ENCODE measurements around the gene LRTM2. TPM values are rescaled to one million over a fixed set of nuclear protein-coding genes. Genes with fewer than 3 reads are reported as not detected.

Gene LRTM2
- total RNA-seq, 1 donor from 2014 or later = 14.6 TPM

DNA sequence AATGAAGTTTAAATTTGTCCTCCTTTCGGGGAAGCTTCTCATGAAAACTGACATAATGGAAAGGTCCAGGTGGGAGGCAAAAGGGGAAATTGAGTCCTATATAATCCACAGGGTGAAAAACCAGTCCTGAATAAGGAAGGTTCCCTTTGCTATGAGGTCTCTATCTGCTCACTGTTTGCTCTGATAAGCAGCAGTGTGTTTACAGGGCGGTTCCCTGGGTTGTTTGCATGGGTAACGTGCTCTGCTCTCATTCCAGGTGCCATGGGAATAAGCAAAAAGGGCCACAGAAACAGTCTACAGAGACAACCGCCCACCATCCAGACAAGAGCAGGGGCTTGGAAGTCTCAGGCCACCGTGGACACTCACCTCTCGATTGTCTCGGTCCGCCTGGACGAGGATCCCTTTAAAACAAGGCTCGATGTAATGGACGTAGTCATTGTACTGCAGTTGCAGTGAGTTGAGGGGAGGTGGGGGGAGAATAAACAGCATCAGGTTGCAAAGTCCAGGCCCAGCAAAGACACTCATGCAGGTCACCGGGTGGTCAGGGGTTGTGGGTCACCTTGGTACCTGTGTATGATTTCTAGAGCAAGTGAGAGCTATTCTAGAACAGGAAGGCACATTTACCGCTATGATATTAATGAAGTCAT lies 65.4 kb downstream of the LRTM2 start:
- no peaks in the 10 kb centered on the region for H3K4me1 Mint-ChIP-seq (ENCODE audit: low read depth, unreplicated experiment)
- no peak overlapping the region for H3K27ac Mint-ChIP-seq (ENCODE audit: unreplicated experiment)
- H3K27me3 Mint-ChIP-seq (ENCODE audit: unreplicated experiment) = peaks cover 2% of the 10 kb centered on the region
- H3K9me3 Mint-ChIP-seq (ENCODE audit: unreplicated experiment) = peaks cover 4% of the 10 kb centered on the region
- H3K36me3 Mint-ChIP-seq (ENCODE audit: unreplicated experiment) = peaks cover 18% of the 10 kb centered on the region
- no peak for DNase-seq
- TF ChIP-seq, protein P1, sequence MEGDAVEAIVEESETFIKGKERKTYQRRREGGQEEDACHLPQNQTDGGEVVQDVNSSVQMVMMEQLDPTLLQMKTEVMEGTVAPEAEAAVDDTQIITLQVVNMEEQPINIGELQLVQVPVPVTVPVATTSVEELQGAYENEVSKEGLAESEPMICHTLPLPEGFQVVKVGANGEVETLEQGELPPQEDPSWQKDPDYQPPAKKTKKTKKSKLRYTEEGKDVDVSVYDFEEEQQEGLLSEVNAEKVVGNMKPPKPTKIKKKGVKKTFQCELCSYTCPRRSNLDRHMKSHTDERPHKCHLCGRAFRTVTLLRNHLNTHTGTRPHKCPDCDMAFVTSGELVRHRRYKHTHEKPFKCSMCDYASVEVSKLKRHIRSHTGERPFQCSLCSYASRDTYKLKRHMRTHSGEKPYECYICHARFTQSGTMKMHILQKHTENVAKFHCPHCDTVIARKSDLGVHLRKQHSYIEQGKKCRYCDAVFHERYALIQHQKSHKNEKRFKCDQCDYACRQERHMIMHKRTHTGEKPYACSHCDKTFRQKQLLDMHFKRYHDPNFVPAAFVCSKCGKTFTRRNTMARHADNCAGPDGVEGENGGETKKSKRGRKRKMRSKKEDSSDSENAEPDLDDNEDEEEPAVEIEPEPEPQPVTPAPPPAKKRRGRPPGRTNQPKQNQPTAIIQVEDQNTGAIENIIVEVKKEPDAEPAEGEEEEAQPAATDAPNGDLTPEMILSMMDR (IDR thresholded peaks at IDR 0.05; ENCODE audit: partially characterized antibody, unreplicated experiment) = no peak
- no peak overlapping the region for H3K4me3 Mint-ChIP-seq (ENCODE audit: unreplicated experiment)

Other genes starting within 250 kb of the LRTM2 start
- 28.8 TPM for gene FBXL14, start 226.0 kb upstream of the LRTM2 start, total RNA-seq (ENCODE audit: unreplicated experiment)
- gene WNT5B, start 191.3 kb upstream of the LRTM2 start, total RNA-seq (ENCODE audit: unreplicated experiment) = 16.3 TPM
- gene ADIPOR2, start 129.5 kb upstream of the LRTM2 start, total RNA-seq (ENCODE audit: unreplicated experiment) = 43.3 TPM
- not detected for gene CACNA2D4, start 98.1 kb downstream of the LRTM2 start, total RNA-seq (ENCODE audit: unreplicated experiment)
- gene DCP1B, start 183.9 kb downstream of the LRTM2 start, total RNA-seq (ENCODE audit: unreplicated experiment) = 14.2 TPM
- gene CACNA1C, start 232.4 kb downstream of the LRTM2 start, total RNA-seq (ENCODE audit: unreplicated experiment) = 11.0 TPM